SW480 (cell line): Measurements from ENCODE around the gene TBC1D10B.
"Not testable (repeated sequence)": the region's sequence is repeated elsewhere in the genome, so short reads cannot be mapped to it uniquely, and the experiment has no call there.

ENCODE experiments used
- DNase-seq: peaks from one replicate; pipeline ENCODE4 v3.0.0-alpha.2; 2016; ENCODE audit warnings: low spot score

The TBC1D10B gene

GRCh38 chr16:30354423-30355143 lies 15.7 kb downstream of the TBC1D10B start:
- DNase-seq = no peak

- no peak for DNase-seq
Measured at GRCh38 chr16:30353438-30354129, 16.7 kb downstream of the TBC1D10B start.

DNA sequence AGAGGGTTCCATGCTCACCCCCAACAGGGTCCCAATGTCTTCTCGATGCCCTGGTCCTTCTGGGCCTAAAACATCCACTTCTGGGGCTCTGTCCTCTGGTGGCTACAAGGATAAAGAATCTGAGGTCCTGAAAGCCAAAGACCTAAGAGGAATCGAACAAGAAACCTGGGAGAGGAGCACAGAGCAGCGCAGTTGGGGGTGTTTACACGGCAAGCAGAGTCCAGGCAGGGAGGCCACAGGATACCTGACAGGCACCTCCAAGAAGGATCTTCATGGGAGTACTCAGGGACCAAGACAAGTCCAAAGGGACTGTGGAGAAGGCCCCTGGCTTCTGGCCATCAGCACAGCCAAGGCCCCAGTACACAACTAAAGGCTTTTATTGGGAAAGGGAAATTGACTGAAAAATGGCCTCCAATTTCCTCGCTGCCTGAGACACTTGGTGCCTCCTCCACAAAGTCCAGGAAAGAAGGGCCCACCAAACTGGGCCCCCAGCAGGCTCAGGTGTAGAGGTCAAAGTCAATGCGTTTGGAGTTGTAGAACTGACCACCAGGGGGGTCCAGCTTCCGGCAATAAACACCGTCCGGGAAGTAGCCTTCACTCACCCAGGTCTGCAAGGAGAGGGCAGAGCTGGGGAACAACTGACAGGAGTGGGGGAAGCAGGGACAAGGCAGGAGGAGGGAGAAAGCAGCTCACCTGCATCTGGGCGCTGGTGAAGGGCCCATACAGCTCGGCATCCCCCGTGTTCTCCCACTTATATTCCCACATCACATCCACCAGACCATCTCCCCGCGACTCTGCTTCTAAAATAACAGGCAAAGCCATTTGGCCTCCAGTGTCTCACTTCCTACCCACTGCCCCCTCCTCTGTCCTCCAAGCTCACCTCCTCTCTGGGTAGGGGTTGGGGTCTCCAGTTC lies 17.5 kb downstream of the TBC1D10B start:
- no peak for DNase-seq

- DNase-seq = no peak
Measured at GRCh38 chr16:30351586-30352419, 18.5 kb downstream of the TBC1D10B start.

DNA sequence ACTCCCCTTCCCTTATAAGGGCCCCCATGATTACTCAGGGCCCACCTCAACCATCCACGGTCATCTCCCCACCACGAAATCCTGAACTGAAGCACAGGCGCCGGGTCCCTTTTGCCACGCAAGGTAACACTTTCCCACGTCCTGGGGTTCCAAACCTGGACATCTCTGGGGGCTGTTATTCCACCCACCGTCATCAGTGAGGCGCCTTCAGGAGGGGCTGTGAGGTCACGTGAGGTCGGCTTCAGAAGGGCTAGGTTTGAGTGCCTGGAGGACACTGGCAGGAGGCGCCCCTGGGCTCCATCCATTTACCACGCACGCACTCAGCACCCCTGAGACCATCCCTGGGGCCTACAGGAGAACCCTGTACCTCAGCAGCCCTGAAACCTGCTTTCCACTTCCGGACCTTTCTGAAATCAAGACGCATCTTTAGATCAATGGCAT lies 19.3 kb downstream of the TBC1D10B start:
- no peak for DNase-seq

GRCh38 chr16:30350134-30350871 lies 20.0 kb downstream of the TBC1D10B start:
- no peak for DNase-seq

DNA sequence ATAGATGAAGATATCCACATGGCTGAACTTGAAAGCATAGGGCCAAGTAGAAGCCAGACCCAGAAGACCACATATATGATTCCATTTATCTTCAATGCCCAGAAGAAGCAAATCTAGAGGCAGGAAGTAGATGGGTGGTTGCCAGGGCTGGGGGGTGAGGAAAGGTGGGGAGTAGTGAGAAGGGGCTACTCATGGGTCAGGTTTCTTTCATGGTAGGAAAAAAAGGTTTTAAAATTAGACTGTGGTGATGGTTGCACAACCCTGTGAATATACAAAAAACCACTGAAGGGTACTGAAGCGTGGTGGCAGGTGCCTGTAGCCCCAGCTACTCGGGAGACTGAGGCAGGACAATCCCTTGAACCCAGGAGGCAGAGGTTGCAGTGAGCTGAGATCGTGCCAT lies 20.6 kb downstream of the TBC1D10B start:
- no peak for DNase-seq

- no peak for DNase-seq
Measured at GRCh38 chr16:30348929-30349328, 21.4 kb downstream of the TBC1D10B start.

- no peak for DNase-seq
Measured at GRCh38 chr16:30348113-30348512, 22.2 kb downstream of the TBC1D10B start.

DNA sequence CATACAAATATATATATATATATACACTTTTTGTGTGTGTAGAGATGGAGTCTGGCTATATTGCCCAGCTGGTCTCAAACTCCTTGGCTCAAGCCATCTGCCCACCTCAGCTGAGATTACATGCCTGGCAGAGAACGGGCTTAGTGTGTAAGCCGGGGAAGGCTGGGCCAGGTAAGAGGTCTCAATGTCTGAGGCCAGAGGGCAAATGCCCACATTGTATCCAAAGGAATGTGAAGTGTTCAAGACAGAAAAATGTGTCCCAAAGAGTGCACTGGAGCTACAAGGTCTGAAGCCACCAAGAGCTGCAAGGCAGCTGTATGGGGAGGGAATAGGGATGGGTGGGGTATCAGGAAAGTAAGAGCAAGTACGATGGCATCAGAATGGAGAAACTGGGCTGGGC lies 24.0 kb downstream of the TBC1D10B start:
- no peak for DNase-seq

- not testable (repeated sequence) for DNase-seq
Measured at GRCh38 chr16:30343491-30343820, 26.8 kb downstream of the TBC1D10B start.

DNA sequence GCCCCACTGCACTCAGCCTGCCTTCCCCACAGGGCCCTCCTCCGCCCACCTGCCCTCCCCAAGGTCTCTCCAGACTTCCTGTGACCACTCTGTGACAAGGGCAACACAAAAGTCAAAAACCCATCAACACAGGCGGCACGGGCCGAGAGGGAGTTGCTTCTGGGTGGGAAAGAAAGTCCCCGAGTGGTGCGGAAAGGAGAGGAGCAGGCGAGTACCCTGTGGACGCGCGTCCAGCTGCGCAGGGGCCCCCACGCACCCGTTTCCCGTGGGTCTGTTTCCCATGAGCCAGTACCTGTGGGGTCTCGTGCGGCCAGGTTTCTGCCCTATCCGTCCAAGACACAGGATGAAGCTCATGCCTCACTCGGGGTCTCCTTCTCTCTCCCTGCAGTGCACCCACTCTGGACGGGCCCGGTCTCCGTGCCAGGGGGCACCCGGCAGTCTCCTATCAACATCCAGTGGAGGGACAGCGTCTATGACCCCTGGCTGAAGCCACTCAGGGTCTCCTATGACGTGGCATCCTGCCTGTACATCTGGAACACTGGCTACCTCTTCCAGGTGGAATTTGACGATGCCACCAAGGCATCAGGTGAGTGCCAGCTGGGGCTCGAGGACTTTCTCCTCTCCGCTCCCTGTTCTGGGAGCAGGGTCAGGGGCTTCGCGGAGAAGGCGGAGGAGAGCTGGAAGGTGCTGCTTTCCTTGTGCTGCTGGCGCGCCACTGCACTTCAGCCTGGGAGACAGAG lies 27.4 kb downstream of the TBC1D10B start:
- DNase-seq = no peak

- not testable (repeated sequence) for DNase-seq
Measured at GRCh38 chr16:30341971-30342370, 28.3 kb downstream of the TBC1D10B start.

GRCh38 chr16:30340621-30341020 lies 29.7 kb downstream of the TBC1D10B start:
- no peak for DNase-seq

DNA sequence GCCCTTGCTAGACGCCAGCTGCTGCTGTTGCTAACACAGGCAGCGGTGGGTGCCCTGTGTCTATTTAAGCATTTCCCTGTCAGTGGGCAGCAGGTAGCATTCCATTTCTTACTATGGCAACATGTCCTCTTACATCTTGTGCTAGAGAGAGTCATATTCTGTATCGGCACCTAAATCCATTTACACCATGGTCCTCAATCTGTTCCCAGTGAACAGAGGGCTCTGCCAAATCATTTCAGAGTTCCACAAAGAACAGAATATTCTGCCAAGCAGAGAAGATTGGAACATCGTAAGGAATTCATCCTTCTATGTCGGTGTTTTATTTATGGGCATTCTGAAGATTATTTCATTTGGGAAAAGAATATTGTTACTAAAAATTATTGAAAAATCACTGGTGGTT lies 31.6 kb downstream of the TBC1D10B start:
- not testable (repeated sequence) for DNase-seq

- not testable (repeated sequence) for DNase-seq
Measured at GRCh38 chr16:30337964-30338357, 32.3 kb downstream of the TBC1D10B start.

DNA sequence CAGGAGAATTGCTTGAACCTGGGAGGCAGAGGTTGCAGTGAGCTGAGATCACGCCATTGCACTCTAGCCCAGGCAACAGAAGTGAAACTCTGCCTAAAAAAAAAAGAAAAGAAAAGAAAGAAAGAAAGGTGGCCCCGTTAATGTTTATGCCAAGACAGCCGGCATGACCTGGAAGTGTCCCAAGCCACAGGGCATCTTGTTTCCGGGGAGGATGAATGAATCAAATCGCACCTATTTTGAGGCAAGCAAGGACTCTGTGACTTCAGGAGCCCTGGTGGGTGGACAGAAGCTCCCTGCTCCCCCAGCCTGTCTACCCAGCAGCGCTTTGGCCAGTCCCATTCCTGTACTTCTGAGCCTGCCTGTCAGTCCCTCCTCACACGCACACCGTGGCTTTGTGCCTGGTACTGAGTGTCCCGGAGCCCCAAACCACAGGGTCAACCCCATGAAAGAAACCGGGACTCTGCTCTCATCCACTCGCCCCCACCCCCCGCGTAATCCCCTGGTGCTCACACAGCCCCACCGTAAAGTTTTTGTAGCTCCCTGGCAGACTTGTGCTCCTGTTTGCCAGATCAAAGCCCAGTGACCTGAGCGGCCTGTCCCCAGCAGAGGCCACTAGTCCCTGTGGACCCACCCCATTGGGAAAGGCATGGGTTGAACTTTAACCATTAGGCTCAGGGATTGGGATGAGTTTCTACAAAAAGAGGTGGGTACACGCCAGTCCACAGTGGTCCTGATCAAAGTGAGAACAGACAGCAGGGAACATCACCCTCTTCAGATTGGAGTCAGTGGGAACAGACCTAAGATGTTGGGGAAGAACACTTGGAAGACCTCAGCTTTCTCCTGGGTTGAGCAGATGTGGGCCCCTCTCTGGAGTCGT lies 34.5 kb downstream of the TBC1D10B start:
- DNase-seq = peak; percentile 52

GRCh38 chr16:30335028-30335597 lies 35.2 kb downstream of the TBC1D10B start:
- DNase-seq = peak; percentile 76

DNA sequence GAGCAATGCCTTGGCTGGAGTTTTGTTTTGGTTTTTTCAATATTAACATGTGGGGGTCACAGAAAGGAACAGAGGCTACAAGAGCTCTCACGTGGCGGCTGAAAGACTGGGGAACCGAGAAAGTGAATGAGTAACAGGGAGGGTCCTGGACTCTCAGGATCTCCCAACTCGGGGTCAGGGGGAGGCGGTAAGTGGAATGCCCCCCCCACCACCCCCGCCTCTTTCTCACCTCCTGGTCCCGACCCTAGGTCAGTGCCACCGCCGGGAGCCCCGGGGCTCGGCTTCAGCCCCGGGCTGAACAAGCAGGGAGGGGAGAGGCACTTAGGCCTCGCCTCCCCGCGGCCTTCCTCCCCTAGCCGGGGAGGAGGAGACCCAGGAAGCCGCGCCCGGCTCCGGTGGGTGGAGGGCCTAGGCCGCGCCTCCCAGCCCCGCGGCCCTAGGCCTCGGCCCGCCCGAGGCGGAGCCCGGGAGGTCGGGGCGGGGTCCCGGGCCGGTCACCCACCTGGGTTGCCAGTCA lies 35.8 kb downstream of the TBC1D10B start:
- DNase-seq = peak; percentile 57
